ENCODE measurements around the gene KIF16B.
"Not testable (repeated sequence)": the region's sequence is repeated elsewhere in the genome, so short reads cannot be mapped to it uniquely, and the experiment has no call there.

The KIF16B gene

GRCh38 chr20:16267526-16267925 lies 305.7 kb downstream of the KIF16B start:
- H3K36me3 Mint-ChIP-seq (ENCODE audit: low read depth), result peaks cover 16% of the 10 kb centered on the region
- no peaks in the 10 kb centered on the region for H3K4me1 Mint-ChIP-seq
- H3K27ac Mint-ChIP-seq, result no peak overlapping the region
- no peaks in the 10 kb centered on the region for H3K27me3 Mint-ChIP-seq
- no peak for DNase-seq
- H3K4me3 Mint-ChIP-seq, result no peak overlapping the region
- H3K9me3 Mint-ChIP-seq, result peaks cover 24% of the 10 kb centered on the region
- no peak for ATAC-seq

GRCh38 chr20:16265334-16265733 lies 307.9 kb downstream of the KIF16B start:
- Mint-ChIP-seq H3K36me3 (ENCODE audit: low read depth) (peaks cover 8% of the 10 kb centered on the region), H3K9me3 (peaks cover 24% of the 10 kb centered on the region), H3K27me3 (no peaks in the 10 kb centered on the region), H3K27ac (no peak overlapping the region), H3K4me1 (no peaks in the 10 kb centered on the region), H3K4me3 (no peak overlapping the region)
- DNase-seq (no peak), ATAC-seq (no peak)

- no peak for ATAC-seq
- DNase-seq, result no peak
- Mint-ChIP-seq H3K27ac (no peak overlapping the region), H3K36me3 (ENCODE audit: low read depth) (peaks cover 5% of the 10 kb centered on the region), H3K9me3 (peaks cover 21% of the 10 kb centered on the region), H3K4me1 (no peaks in the 10 kb centered on the region), H3K27me3 (no peaks in the 10 kb centered on the region), H3K4me3 (no peak overlapping the region)
Observed at GRCh38 chr20:16263582-16263981, 309.7 kb downstream of the KIF16B start.

DNA sequence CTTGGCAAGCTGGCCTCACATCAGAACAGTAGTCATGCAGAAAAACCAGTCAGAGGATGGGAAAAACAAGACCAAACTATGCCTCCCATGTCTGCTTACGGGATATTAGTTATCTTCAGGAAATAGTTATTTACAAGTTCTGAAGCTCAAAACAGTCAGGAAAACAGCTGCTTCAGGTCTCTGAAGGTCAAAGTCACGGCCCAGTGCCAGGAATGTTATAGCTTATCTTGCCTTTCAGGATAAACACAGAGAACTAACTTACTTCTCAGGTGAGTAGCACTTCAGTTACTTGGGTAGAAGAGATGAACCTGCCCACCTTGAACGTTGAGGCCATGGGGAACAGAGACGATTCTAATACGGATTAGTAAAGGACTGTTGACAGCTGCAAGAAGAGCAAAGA lies 310.7 kb downstream of the KIF16B start:
- Mint-ChIP-seq H3K36me3 (ENCODE audit: low read depth) (peaks cover 5% of the 10 kb centered on the region), H3K27ac (no peak overlapping the region), H3K27me3 (no peaks in the 10 kb centered on the region), H3K9me3 (peaks cover 21% of the 10 kb centered on the region), H3K4me3 (no peak overlapping the region), H3K4me1 (no peaks in the 10 kb centered on the region)
- DNase-seq (no peak), ATAC-seq (no peak)

DNA sequence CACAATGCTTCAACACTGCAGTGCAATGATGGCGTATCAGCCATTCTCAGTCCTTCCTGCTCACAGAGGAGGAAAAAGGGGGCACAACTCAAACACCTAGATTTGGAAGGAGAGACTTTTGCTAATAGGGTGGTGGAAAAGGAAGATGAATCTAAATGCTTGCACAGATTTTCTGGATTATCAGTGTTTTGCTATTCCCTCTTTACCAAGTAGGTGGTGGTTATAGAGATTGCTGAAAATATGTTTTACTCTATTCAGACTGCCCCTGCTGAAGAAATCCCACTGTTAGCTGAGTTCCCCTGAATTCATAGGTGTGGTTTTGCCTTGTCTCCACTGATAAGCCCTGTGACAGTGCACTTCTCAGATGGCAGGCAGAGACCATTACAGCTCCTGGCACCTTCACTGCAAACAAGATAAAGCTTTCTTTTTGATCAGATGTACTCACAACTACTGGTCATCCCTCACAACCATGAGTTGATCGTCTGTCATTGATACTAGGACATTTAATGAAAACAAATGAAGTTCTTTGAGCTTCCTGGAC lies 311.4 kb downstream of the KIF16B start:
- Mint-ChIP-seq H3K4me1 (no peaks in the 10 kb centered on the region), H3K27ac (no peak overlapping the region), H3K9me3 (peaks cover 17% of the 10 kb centered on the region), H3K4me3 (no peak overlapping the region), H3K27me3 (no peaks in the 10 kb centered on the region), H3K36me3 (ENCODE audit: low read depth) (peaks cover 5% of the 10 kb centered on the region)
- ATAC-seq (no peak), DNase-seq (no peak)

DNA sequence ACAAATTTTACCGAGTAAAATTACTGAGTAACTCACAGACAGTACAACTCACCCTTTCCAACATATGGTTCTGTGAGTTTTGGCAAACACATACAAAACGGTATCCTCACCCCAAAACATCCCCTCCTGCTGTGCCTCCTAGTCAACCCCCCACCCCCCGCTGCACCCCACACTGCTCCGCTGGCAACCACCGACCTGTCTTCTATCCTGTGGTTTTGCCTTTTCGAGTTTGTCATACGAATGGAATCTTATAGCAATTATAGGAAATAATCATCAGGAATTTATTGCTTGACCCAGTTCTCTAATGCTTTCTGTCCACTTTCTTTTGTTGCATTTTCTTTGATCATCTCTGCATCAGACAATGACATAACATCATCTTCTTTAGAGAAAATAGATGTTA lies 312.3 kb downstream of the KIF16B start:
- no peaks in the 10 kb centered on the region for H3K4me1 Mint-ChIP-seq
- H3K27ac Mint-ChIP-seq, result no peak overlapping the region
- peaks cover 2% of the 10 kb centered on the region for H3K36me3 Mint-ChIP-seq (ENCODE audit: low read depth)
- H3K9me3 Mint-ChIP-seq, result peaks cover 8% of the 10 kb centered on the region
- H3K4me3 Mint-ChIP-seq, result no peak overlapping the region
- ATAC-seq (no peak), DNase-seq (no peak)
- no peaks in the 10 kb centered on the region for H3K27me3 Mint-ChIP-seq

GRCh38 chr20:16260133-16260532 lies 313.1 kb downstream of the KIF16B start:
- not testable (repeated sequence) for DNase-seq; H3K4me1 Mint-ChIP-seq; H3K27me3 Mint-ChIP-seq; H3K36me3 Mint-ChIP-seq (ENCODE audit: low read depth); H3K9me3 Mint-ChIP-seq; H3K4me3 Mint-ChIP-seq; ATAC-seq; H3K27ac Mint-ChIP-seq

GRCh38 chr20:16258766-16259165 lies 314.5 kb downstream of the KIF16B start:
- Mint-ChIP-seq H3K4me3 (no peak overlapping the region), H3K9me3 (no peaks in the 10 kb centered on the region), H3K27me3 (no peaks in the 10 kb centered on the region), H3K36me3 (ENCODE audit: low read depth) (no peaks in the 10 kb centered on the region), H3K4me1 (no peaks in the 10 kb centered on the region), H3K27ac (no peak overlapping the region)
- no peak for DNase-seq
- no peak for ATAC-seq

- no peak for ATAC-seq
- Mint-ChIP-seq H3K27me3 (no peaks in the 10 kb centered on the region), H3K36me3 (ENCODE audit: low read depth) (no peaks in the 10 kb centered on the region), H3K27ac (no peak overlapping the region), H3K4me1 (no peaks in the 10 kb centered on the region), H3K4me3 (no peak overlapping the region), H3K9me3 (no peaks in the 10 kb centered on the region)
- DNase-seq, result no peak
Observed at GRCh38 chr20:16257813-16258430, 315.3 kb downstream of the KIF16B start.

- no peak for ATAC-seq
- H3K4me3 Mint-ChIP-seq, result no peak overlapping the region
- H3K36me3 Mint-ChIP-seq (ENCODE audit: low read depth), result no peaks in the 10 kb centered on the region
- no peaks in the 10 kb centered on the region for H3K9me3 Mint-ChIP-seq
- no peak for DNase-seq
- no peak overlapping the region for H3K27ac Mint-ChIP-seq
- H3K27me3 Mint-ChIP-seq, result no peaks in the 10 kb centered on the region
- no peaks in the 10 kb centered on the region for H3K4me1 Mint-ChIP-seq
Observed at GRCh38 chr20:16257021-16257420, 316.2 kb downstream of the KIF16B start.

- no peaks in the 10 kb centered on the region for H3K4me1 Mint-ChIP-seq
- peaks cover 4% of the 10 kb centered on the region for H3K9me3 Mint-ChIP-seq
- no peaks in the 10 kb centered on the region for H3K36me3 Mint-ChIP-seq (ENCODE audit: low read depth)
- H3K27ac Mint-ChIP-seq, result no peak overlapping the region
- no peak overlapping the region for H3K4me3 Mint-ChIP-seq
- no peak for DNase-seq
- ATAC-seq, result no peak
- peaks cover 2% of the 10 kb centered on the region for H3K27me3 Mint-ChIP-seq
Observed at GRCh38 chr20:16246870-16247269, 326.4 kb downstream of the KIF16B start.

GRCh38 chr20:16246291-16246690 lies 327.0 kb downstream of the KIF16B start:
- no peak overlapping the region for H3K27ac Mint-ChIP-seq
- no peak overlapping the region for H3K4me3 Mint-ChIP-seq
- H3K9me3 Mint-ChIP-seq, result peaks cover 4% of the 10 kb centered on the region
- ATAC-seq, result no peak
- no peak for DNase-seq
- H3K4me1 Mint-ChIP-seq, result no peaks in the 10 kb centered on the region
- H3K36me3 Mint-ChIP-seq (ENCODE audit: low read depth), result no peaks in the 10 kb centered on the region
- H3K27me3 Mint-ChIP-seq, result peaks cover 2% of the 10 kb centered on the region

- no peak overlapping the region for H3K4me3 Mint-ChIP-seq
- H3K9me3 Mint-ChIP-seq, result peaks cover 4% of the 10 kb centered on the region
- peaks cover 2% of the 10 kb centered on the region for H3K27me3 Mint-ChIP-seq
- ATAC-seq (no peak), DNase-seq (no peak)
- H3K4me1 Mint-ChIP-seq, result no peaks in the 10 kb centered on the region
- H3K27ac Mint-ChIP-seq, result no peak overlapping the region
- no peaks in the 10 kb centered on the region for H3K36me3 Mint-ChIP-seq (ENCODE audit: low read depth)
Observed at GRCh38 chr20:16245879-16246278, 327.4 kb downstream of the KIF16B start.

GRCh38 chr20:16244892-16245291 lies 328.4 kb downstream of the KIF16B start:
- no peak for ATAC-seq
- H3K27me3 Mint-ChIP-seq, result peaks cover 2% of the 10 kb centered on the region
- DNase-seq, result no peak
- H3K4me3 Mint-ChIP-seq, result no peak overlapping the region
- H3K4me1 Mint-ChIP-seq, result no peaks in the 10 kb centered on the region
- H3K9me3 Mint-ChIP-seq, result peaks cover 4% of the 10 kb centered on the region
- H3K27ac Mint-ChIP-seq, result no peak overlapping the region
- no peaks in the 10 kb centered on the region for H3K36me3 Mint-ChIP-seq (ENCODE audit: low read depth)

DNA sequence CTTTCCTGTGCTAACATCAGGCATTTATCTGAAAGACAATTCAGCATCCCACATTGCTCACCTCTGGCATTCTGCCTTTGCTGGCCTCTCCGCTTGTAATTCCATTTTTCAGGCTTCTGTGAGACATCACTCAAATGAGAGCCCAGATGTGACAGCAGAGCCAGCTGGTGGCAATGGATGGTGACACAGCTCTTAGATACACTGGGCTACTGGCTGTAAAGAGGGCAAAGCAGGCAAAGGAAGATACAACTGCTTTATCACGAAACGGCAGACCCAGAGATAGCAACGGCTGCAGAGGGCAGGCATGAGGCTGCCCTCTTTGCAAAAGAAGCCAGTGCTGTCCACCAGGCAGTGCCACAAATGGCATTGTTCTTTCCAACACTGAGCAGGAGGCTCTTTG lies 329.8 kb downstream of the KIF16B start:
- H3K9me3 Mint-ChIP-seq, result peaks cover 5% of the 10 kb centered on the region
- no peak for DNase-seq
- H3K27me3 Mint-ChIP-seq, result peaks cover 2% of the 10 kb centered on the region
- no peak overlapping the region for H3K27ac Mint-ChIP-seq
- no peaks in the 10 kb centered on the region for H3K36me3 Mint-ChIP-seq (ENCODE audit: low read depth)
- H3K4me3 Mint-ChIP-seq, result no peak overlapping the region
- no peaks in the 10 kb centered on the region for H3K4me1 Mint-ChIP-seq
- no peak for ATAC-seq

- H3K27me3 Mint-ChIP-seq, result peaks cover 2% of the 10 kb centered on the region
- no peak overlapping the region for H3K4me3 Mint-ChIP-seq
- H3K27ac Mint-ChIP-seq, result no peak overlapping the region
- no peak for ATAC-seq
- no peaks in the 10 kb centered on the region for H3K4me1 Mint-ChIP-seq
- DNase-seq, result no peak
- no peaks in the 10 kb centered on the region for H3K36me3 Mint-ChIP-seq (ENCODE audit: low read depth)
- peaks cover 9% of the 10 kb centered on the region for H3K9me3 Mint-ChIP-seq
Observed at GRCh38 chr20:16241911-16242310, 331.3 kb downstream of the KIF16B start.
